Measurements from ENCODE around the gene CTIF.
"Not testable (repeated sequence)": the region's sequence is repeated elsewhere in the genome, so short reads cannot be mapped to it uniquely, and the experiment has no call there.

The CTIF gene

GRCh38 chr18:48643262-48643661 lies 104.4 kb downstream of the CTIF start:
- H3K4me3 ChIP-seq (ENCODE audit: low read depth, low read length), result no peak overlapping the region
- CTCF ChIA-PET, result interaction anchor here (1.0 to 1.7 kb wide), 4 partner anchors 15 to 167 kb away, joined by 3 to 9 read pairs (median 4); no protein-coding TSS in a partner anchor
- no peak for DNase-seq (ENCODE audit: low read depth, low spot score)
- POLR2A ChIA-PET, result no interaction called here
- no peak for TF ChIP-seq CTCF (IDR thresholded peaks at IDR 0.05; ENCODE audit: insufficient read depth, low read length, missing control alignments)

DNA sequence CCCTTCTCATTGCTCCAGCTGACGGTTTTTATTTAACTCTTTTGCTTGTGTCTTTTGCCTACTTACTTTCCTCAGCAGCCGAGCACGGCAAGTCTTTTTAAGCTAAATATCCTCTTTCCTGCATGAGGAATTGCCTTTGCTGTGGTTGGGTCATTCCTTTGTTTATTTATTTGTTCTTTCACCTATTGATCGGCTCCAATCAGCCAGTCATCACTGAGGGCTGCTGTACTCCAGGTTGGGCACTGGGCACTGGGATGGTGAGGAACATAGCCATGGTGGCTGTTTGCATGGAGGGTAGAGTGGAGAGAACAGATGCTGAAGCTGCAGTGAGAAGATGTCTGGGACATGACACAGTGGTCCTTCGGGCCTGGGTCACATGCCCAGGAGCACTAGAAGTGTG lies 105.2 kb downstream of the CTIF start:
- no peak for TF ChIP-seq CTCF (IDR thresholded peaks at IDR 0.05; ENCODE audit: insufficient read depth, low read length, missing control alignments)
- DNase-seq (ENCODE audit: low read depth, low spot score), result no peak
- CTCF ChIA-PET, result interaction anchor here (1.0 to 1.7 kb wide), 5 partner anchors 16 to 173 kb away, joined by 3 to 9 read pairs (median 5); no protein-coding TSS in a partner anchor
- POLR2A ChIA-PET, result no interaction called here
- H3K4me3 ChIP-seq (ENCODE audit: low read depth, low read length), result no peak overlapping the region

DNA sequence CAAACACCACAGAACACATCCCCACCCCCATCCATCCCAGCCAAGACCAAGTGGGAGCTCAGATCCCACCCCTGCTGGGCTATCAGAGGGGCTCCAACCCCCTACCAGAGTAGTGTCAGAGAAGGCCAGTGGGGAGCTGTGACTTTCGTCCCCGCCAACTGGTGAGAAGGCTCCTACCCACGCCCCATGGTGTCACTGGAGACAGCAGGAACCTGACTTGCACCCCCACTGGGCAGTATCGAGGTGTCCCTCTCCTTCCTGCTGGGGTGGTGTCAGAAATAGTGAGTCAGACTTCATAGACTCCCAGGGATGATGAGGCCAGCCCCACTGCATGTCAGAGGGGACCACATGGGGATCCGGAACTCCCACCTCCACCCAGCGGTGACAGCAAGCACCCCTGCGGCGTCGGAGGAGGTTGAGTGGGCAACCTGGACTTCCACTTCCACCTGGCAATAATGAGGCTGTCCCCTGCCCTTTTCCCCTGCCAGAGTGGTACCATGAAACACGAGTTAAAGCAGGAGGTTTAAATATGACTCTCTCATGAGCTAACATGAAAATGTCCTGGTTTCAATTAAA lies 106.7 kb downstream of the CTIF start:
- no peak for TF ChIP-seq CTCF (IDR thresholded peaks at IDR 0.05; ENCODE audit: insufficient read depth, low read length, missing control alignments)
- no peak for DNase-seq (ENCODE audit: low read depth, low spot score)
- ChIA-PET CTCF (interaction anchor here (0.6 to 1.3 kb wide), 6 partner anchors 10 to 797 kb away, joined by 3 to 4 read pairs (median 3); no protein-coding TSS in a partner anchor), POLR2A (no interaction called here)
- no peak overlapping the region for H3K4me3 ChIP-seq (ENCODE audit: low read depth, low read length)

DNA sequence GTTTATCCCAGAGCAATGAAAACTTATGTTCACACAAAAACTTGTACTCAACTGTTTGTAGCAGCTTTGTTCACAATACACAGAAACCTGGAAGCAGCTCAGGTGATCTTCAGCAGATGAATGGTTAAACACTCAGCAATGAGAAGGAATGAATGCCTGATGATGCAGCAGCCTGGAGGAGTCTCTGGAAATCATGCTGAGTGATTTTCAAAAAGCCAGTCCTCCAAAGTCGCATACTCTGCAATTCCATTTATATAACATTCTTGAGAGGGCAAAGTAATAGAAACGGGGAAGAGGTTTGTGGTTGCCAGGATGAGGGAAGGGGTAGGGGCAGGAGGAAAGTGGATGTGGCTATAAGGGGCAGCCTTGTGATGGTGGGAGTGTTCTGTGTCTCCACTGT lies 108.1 kb downstream of the CTIF start:
- POLR2A ChIA-PET, result no interaction called here

GRCh38 chr18:48649231-48649630 lies 110.4 kb downstream of the CTIF start:
- POLR2A ChIA-PET, result no interaction called here
- no peak for TF ChIP-seq CTCF (IDR thresholded peaks at IDR 0.05; ENCODE audit: insufficient read depth, low read length, missing control alignments)
- no peak overlapping the region for H3K4me3 ChIP-seq (ENCODE audit: low read depth, low read length)
- CTCF ChIA-PET, result interaction anchor here (1.5 kb wide), 1 partner anchor 14 kb away, joined by 3 read pairs; no protein-coding TSS in a partner anchor
- no peak for DNase-seq (ENCODE audit: low read depth, low spot score)

More for the DNA sequence above, 108.1 kb downstream of the CTIF start:
- CTCF ChIA-PET, result no interaction called here
- no peak for DNase-seq (ENCODE audit: low read depth, low spot score)
- no peak overlapping the region for H3K4me3 ChIP-seq (ENCODE audit: low read depth, low read length)
- TF ChIP-seq CTCF (IDR thresholded peaks at IDR 0.05; ENCODE audit: insufficient read depth, low read length, missing control alignments), result no peak

GRCh38 chr18:48654591-48654990 lies 115.8 kb downstream of the CTIF start:
- CTCF ChIA-PET, result interaction anchor here (3.4 kb wide), 1 partner anchor 179 kb away, joined by 25 read pairs; no protein-coding TSS in a partner anchor
- DNase-seq (ENCODE audit: low read depth, low spot score); POLR2A ChIA-PET; H3K4me3 ChIP-seq (ENCODE audit: low read depth, low read length): not testable (repeated sequence)

GRCh38 chr18:48655508-48655907 lies 116.7 kb downstream of the CTIF start:
- ChIA-PET POLR2A (no interaction called here), CTCF (interaction anchor here (1.3 to 3.4 kb wide), 3 partner anchors 9 to 183 kb away, joined by 5 to 25 read pairs (median 6); no protein-coding TSS in a partner anchor)
- DNase-seq (ENCODE audit: low read depth, low spot score), result no peak
- no peak overlapping the region for H3K4me3 ChIP-seq (ENCODE audit: low read depth, low read length)
- no peak for TF ChIP-seq CTCF (IDR thresholded peaks at IDR 0.05; ENCODE audit: insufficient read depth, low read length, missing control alignments)
